ENCODE results near the gene KRT73. TPM values are rescaled to one million over a fixed set of nuclear protein-coding genes. Genes with fewer than 3 reads are reported as not detected.

The KRT73 gene
- total and polyA plus RNA-seq, 2 experiments from 2014 or later = not detected

DNA sequence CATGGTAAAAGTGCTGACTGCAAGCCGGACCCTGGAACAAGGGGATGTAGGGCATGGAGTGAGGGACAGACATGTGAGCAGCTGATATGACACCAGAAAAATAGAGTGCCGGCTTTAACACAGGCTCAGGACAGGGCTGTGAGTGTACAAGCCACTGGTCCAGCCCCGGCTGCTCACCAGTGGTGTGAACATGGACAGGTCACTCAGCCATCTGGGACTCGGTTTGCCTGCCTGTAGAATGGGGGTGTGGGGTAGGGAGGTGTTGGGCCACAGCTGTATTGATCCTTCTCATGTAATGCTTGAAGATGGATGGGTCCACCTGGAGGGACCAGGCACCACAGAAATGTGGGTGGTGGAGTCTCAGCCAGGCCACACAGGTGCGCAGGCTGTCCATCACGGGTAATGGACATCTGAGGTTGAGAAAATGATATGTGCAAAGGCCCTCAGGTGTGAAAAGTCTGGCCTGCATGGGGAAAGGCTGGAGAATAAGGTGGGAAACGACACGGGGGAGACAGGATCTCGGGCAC lies 34.1 kb downstream of the KRT73 start (continued):
- TF ChIP-seq ZNF462 (CRISPR knock-in tag; IDR thresholded peaks at IDR 0.05) (no peak), ZNF331 (CRISPR knock-in tag; IDR thresholded peaks at IDR 0.05; ENCODE audit: low read depth) (no peak), POLR2AphosphoS5 (IDR thresholded peaks at IDR 0.05; ENCODE audit: low read depth) (no peak), JUNB (IDR thresholded peaks at IDR 0.05; ENCODE audit: unreplicated experiment) (no peak), CREB1 (CRISPR knock-in tag; IDR thresholded peaks at IDR 0.05; ENCODE audit: low read depth) (no peak), ZNF114 (CRISPR knock-in tag; IDR thresholded peaks at IDR 0.05) (no peak), ETS1 (IDR thresholded peaks at IDR 0.05) (no peak), EZH2 (IDR thresholded peaks at IDR 0.05; ENCODE audit: low read depth, unreplicated experiment) (no peak), EZH2phosphoT487 (IDR thresholded peaks at IDR 0.05; ENCODE audit: unreplicated experiment) (no peak)
- TF ChIP-seq, protein P1, sequence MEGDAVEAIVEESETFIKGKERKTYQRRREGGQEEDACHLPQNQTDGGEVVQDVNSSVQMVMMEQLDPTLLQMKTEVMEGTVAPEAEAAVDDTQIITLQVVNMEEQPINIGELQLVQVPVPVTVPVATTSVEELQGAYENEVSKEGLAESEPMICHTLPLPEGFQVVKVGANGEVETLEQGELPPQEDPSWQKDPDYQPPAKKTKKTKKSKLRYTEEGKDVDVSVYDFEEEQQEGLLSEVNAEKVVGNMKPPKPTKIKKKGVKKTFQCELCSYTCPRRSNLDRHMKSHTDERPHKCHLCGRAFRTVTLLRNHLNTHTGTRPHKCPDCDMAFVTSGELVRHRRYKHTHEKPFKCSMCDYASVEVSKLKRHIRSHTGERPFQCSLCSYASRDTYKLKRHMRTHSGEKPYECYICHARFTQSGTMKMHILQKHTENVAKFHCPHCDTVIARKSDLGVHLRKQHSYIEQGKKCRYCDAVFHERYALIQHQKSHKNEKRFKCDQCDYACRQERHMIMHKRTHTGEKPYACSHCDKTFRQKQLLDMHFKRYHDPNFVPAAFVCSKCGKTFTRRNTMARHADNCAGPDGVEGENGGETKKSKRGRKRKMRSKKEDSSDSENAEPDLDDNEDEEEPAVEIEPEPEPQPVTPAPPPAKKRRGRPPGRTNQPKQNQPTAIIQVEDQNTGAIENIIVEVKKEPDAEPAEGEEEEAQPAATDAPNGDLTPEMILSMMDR (conservative IDR thresholded peaks at IDR 0.05; ENCODE audit: low read depth in 2 of 2) = no peak

All from GM23338 (cell line).